ENCODE results near the gene PLPP1.

DNA sequence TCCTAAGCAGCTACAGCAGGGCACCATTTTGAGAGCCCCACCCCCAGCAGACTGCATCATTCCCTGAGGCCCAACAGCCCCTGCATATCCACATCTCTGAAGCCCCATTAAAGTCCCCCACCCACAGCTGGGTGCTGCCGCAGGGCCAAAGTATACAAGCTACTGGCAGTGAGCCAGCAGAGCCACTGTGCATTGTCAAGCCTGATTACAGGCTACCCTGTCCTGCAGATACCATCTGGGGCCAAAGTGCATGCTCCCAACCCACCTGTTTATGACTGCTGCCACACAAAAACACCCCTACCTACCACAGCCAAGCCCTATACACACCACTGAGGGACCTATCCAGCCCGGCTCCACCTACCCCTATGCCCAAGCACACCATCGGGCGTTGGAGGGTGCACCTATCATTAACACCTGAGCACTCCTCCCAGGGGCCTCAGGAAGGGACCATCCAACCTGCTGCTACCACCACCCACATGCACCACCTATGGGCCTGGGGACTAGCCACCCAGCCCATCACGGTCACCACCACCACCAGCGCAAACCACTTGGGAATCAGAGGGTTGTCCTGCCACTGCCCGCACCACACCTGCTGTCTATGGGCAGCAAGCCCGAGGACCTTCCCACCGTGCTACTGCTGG lies 105.0 kb downstream of the PLPP1 start:
- TF ChIP-seq, protein P1, sequence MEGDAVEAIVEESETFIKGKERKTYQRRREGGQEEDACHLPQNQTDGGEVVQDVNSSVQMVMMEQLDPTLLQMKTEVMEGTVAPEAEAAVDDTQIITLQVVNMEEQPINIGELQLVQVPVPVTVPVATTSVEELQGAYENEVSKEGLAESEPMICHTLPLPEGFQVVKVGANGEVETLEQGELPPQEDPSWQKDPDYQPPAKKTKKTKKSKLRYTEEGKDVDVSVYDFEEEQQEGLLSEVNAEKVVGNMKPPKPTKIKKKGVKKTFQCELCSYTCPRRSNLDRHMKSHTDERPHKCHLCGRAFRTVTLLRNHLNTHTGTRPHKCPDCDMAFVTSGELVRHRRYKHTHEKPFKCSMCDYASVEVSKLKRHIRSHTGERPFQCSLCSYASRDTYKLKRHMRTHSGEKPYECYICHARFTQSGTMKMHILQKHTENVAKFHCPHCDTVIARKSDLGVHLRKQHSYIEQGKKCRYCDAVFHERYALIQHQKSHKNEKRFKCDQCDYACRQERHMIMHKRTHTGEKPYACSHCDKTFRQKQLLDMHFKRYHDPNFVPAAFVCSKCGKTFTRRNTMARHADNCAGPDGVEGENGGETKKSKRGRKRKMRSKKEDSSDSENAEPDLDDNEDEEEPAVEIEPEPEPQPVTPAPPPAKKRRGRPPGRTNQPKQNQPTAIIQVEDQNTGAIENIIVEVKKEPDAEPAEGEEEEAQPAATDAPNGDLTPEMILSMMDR (IDR thresholded peaks at IDR 0.05), result no peak
- TF ChIP-seq EZH2 (IDR thresholded peaks at IDR 0.05; ENCODE audit: borderline replicate concordance, insufficient read depth, low read depth, low read length, poor library complexity, severe bottlenecking), result no peak
